HEK293T (cell line): ENCODE data around the gene PHEX.

Experiments
- FOXA1 ChIP-seq: fragments of 450-650 bp; IDR thresholded peaks from 2 replicates; pipeline ENCODE4 v1.6.1; 2016; ENCODE audit warnings: mild to moderate bottlenecking
- FOXK2 ChIP-seq: fragments of 450-650 bp; IDR thresholded peaks from 2 replicates; pipeline ENCODE4 v1.6.1; 2016; ENCODE audit warnings: mild to moderate bottlenecking
- FOXM1 ChIP-seq: fragments of 450-650 bp; IDR thresholded peaks from 2 replicates; pipeline ENCODE4 v1.6.1; 2017; ENCODE audit warnings: mild to moderate bottlenecking, borderline replicate concordance
- HDGF ChIP-seq: fragments of 450-650 bp; IDR thresholded peaks from 2 replicates; pipeline ENCODE4 v1.6.1; 2017; ENCODE audit warnings: antibody characterized with exemption, borderline replicate concordance
- L3MBTL2 ChIP-seq: fragments of 450-650 bp; conservative IDR thresholded peaks from 2 replicates; pipeline ENCODE4 v1.6.1; 2016; ENCODE audit warnings: mild to moderate bottlenecking
- LEF1 ChIP-seq: fragments of 450-650 bp; IDR thresholded peaks from 2 replicates; pipeline ENCODE4 v1.6.1; 2017; ENCODE audit warnings: mild to moderate bottlenecking, borderline replicate concordance
- PKNOX1 ChIP-seq: fragments of 450-650 bp; IDR thresholded peaks from 2 replicates; pipeline ENCODE4 v1.6.1; 2016
- SP1 ChIP-seq: fragments of 450-650 bp; IDR thresholded peaks from 2 replicates; pipeline ENCODE4 v1.6.1; 2017
- SUZ12 ChIP-seq: fragments of 450-650 bp; IDR thresholded peaks from 2 replicates; pipeline ENCODE4 v1.6.1; 2016; ENCODE audit warnings: mild to moderate bottlenecking
- TARDBP ChIP-seq: fragments of 450-650 bp; IDR thresholded peaks from 2 replicates; pipeline ENCODE4 v1.6.1; 2016
- ZNF384 ChIP-seq: fragments of 450-650 bp; IDR thresholded peaks from 2 replicates; pipeline ENCODE4 v1.6.1; 2016

GRCh38 chrX:22043872-22044271, 11.7 kb downstream of the PHEX start:
- TF ChIP-seq SUZ12 (no peak), PKNOX1 (no peak), FOXK2 (no peak), SP1 (no peak), ZNF384 (no peak), L3MBTL2 (no peak), FOXM1 (no peak), TARDBP (no peak), FOXA1 (no peak), HDGF (no peak), LEF1 (no peak)
